Measurements from ENCODE around the gene FBXO44. TPM values are rescaled to one million over a fixed set of nuclear protein-coding genes. Genes with fewer than 3 reads are reported as not detected.
A peak's percentile ranks its signal among the peaks of the same experiment; 100 is the strongest.

Gene FBXO44
- total RNA-seq, 1 donor from 2014 or later, result 5.0 TPM

DNA sequence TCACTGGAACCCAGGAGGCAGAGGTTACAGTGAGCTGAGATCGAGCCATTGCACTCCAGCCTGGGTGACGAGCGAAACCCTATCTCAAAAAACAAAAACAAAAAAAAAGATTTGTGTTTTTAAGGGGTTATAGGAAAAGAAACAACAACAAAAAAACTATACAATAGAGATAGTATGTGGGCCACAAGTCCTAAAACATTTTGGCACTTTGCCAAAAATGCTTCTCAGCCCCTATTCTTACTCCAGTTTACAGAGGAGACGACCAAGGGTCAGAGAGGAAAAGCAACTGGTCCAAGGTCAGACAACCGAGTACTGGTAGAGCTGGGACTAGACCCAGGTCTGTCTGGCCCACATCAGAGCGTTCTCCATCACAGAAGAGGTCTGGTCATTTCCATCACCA is 3.0 kb downstream of the FBXO44 start:
- no peak for DNase-seq (ENCODE audit: low read depth)

DNA sequence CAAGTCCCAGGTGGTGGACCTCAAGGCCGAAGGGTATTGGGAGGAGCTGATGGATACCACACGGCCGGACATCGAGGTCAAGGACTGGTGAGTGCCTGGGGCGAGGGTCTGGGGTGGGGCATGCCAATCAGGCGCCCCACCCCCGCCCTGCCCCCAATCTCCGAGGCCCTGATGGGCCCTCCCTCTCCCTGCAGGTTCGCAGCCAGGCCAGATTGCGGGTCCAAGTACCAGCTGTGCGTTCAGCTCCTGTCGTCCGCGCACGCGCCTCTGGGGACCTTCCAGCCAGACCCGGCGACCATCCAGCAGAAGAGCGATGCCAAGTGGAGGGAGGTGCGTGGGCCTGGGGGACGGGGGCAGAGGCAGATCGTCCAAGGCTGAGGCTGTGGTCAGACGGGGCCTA is 3.9 kb downstream of the FBXO44 start:
- DNase-seq (ENCODE audit: low read depth), result no peak

GRCh38 chr1:11659748-11660147 is 5.1 kb downstream of the FBXO44 start:
- no peak for DNase-seq (ENCODE audit: low read depth)

DNA sequence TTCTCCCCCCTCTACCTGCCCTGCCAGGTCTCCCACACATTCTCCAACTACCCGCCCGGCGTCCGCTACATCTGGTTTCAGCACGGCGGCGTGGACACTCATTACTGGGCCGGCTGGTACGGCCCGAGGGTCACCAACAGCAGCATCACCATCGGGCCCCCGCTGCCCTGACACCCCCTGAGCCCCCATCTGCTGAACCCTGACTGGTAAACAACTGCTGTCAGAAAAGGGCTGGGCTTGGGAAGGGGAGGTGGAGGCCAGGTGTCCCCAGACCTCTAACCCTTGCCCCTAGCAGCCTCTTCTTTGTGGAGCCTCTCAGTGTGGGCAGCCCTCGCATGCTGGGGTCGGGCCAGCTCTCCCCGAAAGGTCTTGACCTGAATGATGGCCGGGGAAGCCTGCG is 6.4 kb downstream of the FBXO44 start:
- no peak for DNase-seq (ENCODE audit: low read depth)

DNA sequence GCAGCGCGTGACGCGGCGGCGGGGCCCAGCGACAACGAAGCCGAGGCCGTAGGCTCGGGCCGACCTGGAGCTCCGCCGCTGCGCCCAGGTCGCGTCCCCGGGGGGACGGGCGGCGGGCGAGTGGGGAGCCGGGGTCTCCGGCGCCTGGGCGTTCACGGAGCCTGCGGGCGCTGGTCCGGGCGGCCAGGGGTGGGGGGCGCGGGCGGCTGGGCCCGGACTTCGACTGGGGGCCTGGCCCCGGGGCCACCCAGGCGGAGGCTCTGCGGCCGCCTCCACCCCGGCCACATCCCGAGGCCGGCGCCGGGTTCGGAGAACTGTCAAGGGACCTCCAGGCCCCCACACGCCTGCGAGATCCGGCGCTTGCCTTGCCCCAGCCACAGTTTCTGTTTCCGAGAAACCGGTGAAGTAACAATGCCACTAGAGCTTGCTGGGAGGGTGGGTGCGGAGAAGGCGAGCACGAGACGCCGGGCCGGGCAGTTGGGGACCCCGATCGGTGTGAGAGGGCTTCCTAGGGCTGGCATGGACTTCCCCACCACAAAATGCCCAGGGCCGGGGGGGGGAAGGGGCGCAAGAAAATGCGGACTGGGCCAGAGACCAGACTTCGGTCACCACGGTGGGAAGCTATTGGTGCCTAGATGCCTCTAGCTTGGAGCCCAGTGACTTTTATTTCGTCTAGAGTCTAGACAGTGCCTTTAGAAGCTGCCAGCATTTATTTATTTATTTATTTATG is 9.8 kb downstream of the FBXO44 start:
- DNase-seq (ENCODE audit: low read depth), result peak; percentile 23

GRCh38 chr1:11668516-11668915 is 13.8 kb downstream of the FBXO44 start:
- no peak for DNase-seq (ENCODE audit: low read depth)

- DNase-seq (ENCODE audit: low read depth), result no peak
These were observed 16.1 kb downstream of the FBXO44 start for GRCh38 chr1:11670747-11671146.

DNA sequence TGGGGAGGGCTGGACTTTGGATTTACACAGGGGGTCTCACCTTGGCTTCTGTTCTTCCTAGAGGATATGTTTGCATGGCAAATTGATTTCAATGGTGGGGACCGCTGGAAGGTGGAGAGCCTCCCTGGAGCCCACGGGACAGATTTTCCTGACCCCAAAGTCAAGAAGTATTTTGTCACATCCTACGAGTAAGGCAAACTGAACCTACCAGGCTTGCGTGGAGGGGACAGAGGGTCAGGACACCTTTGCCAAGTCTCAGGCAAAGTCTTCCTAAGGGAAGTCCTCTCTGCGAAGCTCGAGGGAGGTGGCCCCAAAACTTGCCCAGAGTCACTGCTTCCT is 16.5 kb downstream of the FBXO44 start:
- DNase-seq (ENCODE audit: low read depth), result no peak

DNA sequence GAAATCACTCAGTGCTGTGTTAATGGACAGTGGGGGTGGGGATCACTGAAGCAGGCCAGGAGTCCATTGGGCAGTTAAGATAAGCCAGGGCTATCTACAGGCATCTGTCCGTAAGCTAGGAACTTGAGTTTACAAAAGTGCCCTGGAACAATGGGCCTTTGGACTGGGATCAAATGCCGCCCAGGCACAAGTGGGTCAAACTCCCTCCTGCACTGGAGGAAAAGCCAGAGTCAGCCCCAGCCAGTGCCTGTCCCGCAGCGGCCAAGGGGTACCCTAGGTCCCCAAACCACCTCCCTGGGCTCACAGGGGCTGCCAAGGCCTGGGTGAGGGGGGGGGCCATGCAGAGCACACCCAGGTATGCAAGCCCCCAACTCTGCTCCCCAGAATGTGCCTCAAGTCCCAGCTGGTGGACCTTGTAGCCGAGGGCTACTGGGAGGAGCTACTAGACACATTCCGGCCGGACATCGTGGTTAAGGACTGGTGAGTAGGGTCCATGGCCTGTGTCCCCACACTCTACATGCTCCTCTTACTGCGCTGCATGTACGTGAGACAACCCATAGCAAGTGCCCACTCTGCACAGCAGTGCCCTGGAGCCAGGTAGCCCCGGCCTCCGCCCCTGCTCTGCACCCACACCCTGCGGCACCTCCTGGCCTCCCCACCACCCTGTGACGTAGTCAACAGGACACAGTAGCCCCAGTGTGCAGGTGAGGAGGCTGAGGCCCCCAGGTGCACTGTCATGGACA is 17.0 kb downstream of the FBXO44 start:
- no peak for DNase-seq (ENCODE audit: low read depth)

DNA sequence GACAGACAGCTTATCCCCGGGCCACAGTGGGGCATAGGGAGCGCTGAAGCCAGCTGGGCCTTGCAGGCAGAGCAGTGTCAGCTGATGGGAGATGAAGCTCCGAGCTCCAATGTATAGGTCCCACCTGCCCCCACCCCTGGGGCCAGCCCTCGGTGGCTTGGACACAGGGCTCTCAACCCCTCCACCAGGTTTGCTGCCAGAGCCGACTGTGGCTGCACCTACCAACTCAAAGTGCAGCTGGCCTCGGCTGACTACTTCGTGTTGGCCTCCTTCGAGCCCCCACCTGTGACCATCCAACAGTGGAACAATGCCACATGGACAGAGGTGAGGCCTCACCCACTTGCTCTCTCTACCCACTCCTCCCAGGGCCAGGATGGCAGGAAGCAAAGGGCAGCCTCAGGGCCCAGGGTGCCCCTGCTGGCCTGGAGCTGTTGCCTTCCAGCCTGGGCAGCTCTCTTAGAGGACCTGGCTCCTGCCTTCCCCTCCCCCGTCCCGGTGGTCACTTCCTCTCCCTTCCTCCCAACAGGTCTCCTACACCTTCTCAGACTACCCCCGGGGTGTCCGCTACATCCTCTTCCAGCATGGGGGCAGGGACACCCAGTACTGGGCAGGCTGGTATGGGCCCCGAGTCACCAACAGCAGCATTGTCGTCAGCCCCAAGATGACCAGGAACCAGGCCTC is 18.6 kb downstream of the FBXO44 start:
- no peak for DNase-seq (ENCODE audit: low read depth)

- no peak for DNase-seq (ENCODE audit: low read depth)
These were observed 19.8 kb downstream of the FBXO44 start for GRCh38 chr1:11674488-11674887.

GRCh38 chr1:11675325-11675724 is 20.6 kb downstream of the FBXO44 start:
- DNase-seq (ENCODE audit: low read depth), result no peak

- DNase-seq (ENCODE audit: low read depth), result no peak
These were observed 21.9 kb downstream of the FBXO44 start for GRCh38 chr1:11676386-11677103.

DNA sequence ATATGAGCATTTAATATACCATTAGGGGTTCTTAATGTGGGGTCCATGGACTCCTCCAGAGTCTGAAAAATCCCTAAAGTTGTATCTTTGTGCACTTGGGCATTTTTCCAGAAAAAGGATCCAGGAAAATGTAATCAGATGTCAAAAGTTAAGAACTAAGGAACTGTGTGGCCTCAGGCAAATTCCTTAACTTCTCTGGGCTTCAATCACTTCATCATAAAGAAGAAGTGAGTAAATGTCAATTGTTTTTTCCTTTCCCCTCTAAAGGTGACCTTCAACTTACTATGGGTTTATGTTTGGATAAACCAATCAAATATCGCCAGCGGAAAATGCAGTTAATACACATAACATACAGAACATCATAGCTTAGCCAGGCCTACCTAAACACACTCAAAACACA is 23.8 kb downstream of the FBXO44 start:
- no peak for DNase-seq (ENCODE audit: low read depth)

DNA sequence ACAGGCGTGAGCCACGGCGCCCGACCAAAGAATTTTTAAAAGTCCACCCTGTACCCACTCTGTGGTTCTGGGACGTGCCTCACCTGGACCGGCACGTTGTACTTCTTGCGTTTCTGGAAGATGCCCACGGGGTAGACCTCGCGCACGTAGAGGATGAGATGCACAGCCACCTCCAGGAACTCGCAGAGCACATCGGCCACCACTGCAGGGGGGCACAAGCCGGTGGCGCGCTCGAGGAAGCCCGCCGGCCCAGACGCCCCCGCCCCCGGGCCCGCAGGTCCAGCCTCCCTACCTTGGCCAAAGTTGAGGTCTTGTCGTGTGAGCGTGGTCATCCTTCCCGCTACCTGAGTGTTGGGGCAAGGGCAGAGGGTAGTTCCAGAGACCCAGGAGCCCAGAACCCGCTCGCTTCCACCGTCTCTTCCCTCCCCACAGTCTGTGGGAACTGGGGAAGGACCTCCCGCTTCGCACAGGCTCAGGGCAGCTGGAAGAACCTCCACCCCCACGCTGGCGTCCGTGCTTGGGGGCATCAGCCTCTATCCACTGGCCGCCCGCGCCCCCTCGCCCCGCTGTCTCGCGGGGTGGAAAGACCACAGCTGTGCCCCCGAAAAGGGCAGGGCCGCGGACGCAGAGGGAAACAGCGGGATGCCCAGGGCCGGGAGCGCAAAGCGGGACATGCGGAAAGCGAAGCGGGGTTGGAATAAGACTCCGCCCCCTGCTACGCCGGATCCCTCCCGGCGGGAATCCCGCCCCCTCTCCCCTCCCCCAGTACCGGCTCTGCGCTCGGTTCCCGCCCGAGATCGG is 25.8 kb downstream of the FBXO44 start:
- DNase-seq (ENCODE audit: low read depth), result no peak

- DNase-seq (ENCODE audit: low read depth), result peak; percentile 89
These were observed 26.5 kb downstream of the FBXO44 start, which contains the start of gene MAD2L2 for GRCh38 chr1:11681071-11681771. Gene MAD2L2 (minus strand): TSS chr1:11681148. CDS start chr1:11680601, 547 bp downstream.

DNA sequence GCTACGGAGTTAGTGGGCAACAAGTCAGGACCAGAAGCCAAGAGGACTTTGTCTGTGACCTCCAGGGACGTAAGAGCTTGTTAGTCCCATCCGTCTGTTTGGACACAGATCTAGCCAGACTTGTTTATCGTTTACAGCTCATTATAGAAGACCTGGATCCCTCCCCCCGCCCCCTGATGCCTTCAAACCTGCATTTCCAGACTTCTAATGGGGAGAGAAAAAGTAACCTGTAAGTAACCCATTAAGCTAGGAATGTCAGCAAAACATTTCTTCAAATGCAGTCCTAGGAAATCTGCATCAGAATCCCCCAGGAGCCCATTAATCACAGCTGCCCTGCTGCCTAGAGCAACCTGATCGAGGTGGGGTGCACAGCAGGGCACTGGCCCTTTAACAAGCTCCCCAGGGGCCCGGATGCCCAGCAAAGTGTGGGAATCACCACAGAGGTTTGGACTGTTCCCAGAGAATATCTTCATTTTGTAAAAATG is 27.7 kb downstream of the FBXO44 start:
- DNase-seq (ENCODE audit: low read depth), result no peak

GRCh38 chr1:11682799-11683198 is 28.1 kb downstream of the FBXO44 start:
- DNase-seq (ENCODE audit: low read depth), result no peak

GRCh38 chr1:11684070-11684469 is 29.4 kb downstream of the FBXO44 start:
- no peak for DNase-seq (ENCODE audit: low read depth)

DNA sequence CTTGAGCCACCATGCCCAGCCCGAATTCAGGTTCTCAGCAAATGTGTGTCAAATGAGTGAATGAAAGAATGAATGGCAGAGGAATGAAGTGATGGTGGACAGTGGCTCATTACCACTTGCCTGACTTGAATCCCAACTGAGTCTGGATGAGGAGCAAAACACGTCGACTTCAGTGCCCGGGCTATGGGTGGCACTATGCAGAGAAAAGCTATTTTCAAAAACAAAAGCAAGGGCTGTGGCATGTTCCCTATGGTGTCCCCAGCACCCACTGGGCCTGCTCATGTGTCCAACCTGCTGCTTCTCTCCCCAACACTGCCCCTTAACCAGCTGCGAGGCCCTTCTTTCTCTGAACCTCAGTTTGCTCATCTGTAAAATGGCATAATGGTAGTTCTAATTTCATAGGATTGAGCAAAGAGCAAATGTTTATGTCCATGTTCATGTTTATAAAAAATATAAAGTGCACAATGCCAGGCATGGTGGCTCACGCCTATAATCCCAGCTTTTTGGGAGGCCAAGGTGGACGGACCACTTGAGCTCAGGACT is 30.6 kb downstream of the FBXO44 start:
- DNase-seq (ENCODE audit: low read depth), result no peak

Measured in myocyte (in vitro differentiated cells).